SK-N-SH treated with all-trans-retinoic acid at 6 μM for 48 hours (cell line): ENCODE measurements around the gene TRAF1.

Experiments
- ATAC-seq: fragments of 200-7000 bp; cut with Tn5 transposase; 3 replicates; pipeline ENCODE4 v1.9.1; 2020; ENCODE audit warnings: mild to moderate bottlenecking, moderate library complexity
- ARNTL ChIP-seq: fragments of 450-650 bp; formaldehyde crosslinking; IDR thresholded peaks from 2 replicates; pipeline ENCODE4 v1.5.0; 2020; ENCODE audit warnings: low read depth, mild to moderate bottlenecking, moderate library complexity, borderline replicate concordance
- BACH2 ChIP-seq: fragments of 250-450 bp; sonication (Bioruptor Pico); IDR thresholded peaks from 2 replicates; pipeline ENCODE4 v1.9.0; 2021; ENCODE audit warnings: mild to moderate bottlenecking, borderline replicate concordance
- CREB5 ChIP-seq: fragments of 250-450 bp; sonication (Bioruptor Pico); IDR thresholded peaks from 2 replicates; pipeline ENCODE4 v1.5.1; 2020; ENCODE audit warnings: low read depth, mild to moderate bottlenecking, moderate library complexity
- CSDC2 ChIP-seq: fragments of 250-450 bp; sonication (Bioruptor Pico); IDR thresholded peaks from 2 replicates; pipeline ENCODE4 v1.5.0; 2020; ENCODE audit warnings: mild to moderate bottlenecking, moderate library complexity
- CSRNP3 ChIP-seq: fragments of 250-450 bp; sonication (Bioruptor Pico); IDR thresholded peaks from 2 replicates; pipeline ENCODE4 v1.5.1; 2021; ENCODE audit warnings: mild to moderate bottlenecking, moderate library complexity
- ESRRG ChIP-seq: fragments of 250-450 bp; sonication (Bioruptor Pico); IDR thresholded peaks from 2 replicates; pipeline ENCODE4 v1.6.1; 2021; ENCODE audit warnings: mild to moderate bottlenecking
- ISL1 ChIP-seq: fragments of 250-450 bp; sonication (Bioruptor Pico); IDR thresholded peaks from 2 replicates; pipeline ENCODE4 v2.1.2; 2022; ENCODE audit warnings: mild to moderate bottlenecking, moderate library complexity
- OSR1 ChIP-seq: fragments of 250-450 bp; sonication (Bioruptor Pico); IDR thresholded peaks from 2 replicates; pipeline ENCODE4 v1.8.0; 2022; ENCODE audit warnings: moderate library complexity, mild to moderate bottlenecking, inconsistent platforms
- PATZ1 ChIP-seq: fragments of 250-450 bp; sonication (Bioruptor Pico); IDR thresholded peaks from 2 replicates; pipeline ENCODE4 v1.8.0; 2020; ENCODE audit warnings: mild to moderate bottlenecking, moderate library complexity, borderline replicate concordance
- POU6F1 ChIP-seq: fragments of 250-450 bp; sonication (Bioruptor Pico); IDR thresholded peaks from 2 replicates; pipeline ENCODE4 v1.8.0; 2021; ENCODE audit warnings: low read depth, mild to moderate bottlenecking, moderate library complexity, borderline replicate concordance
- PPARA ChIP-seq: fragments of 250-450 bp; sonication (Bioruptor Pico); IDR thresholded peaks from 2 replicates; pipeline ENCODE4 v1.5.0; 2020; ENCODE audit warnings: mild to moderate bottlenecking, borderline replicate concordance
- RARB ChIP-seq: fragments of 250-450 bp; sonication (Bioruptor Pico); IDR thresholded peaks from 2 replicates; pipeline ENCODE4 v1.8.0; 2021; ENCODE audit warnings: mild to moderate bottlenecking, moderate library complexity
- TCF4 ChIP-seq: fragments of 250-450 bp; sonication (Bioruptor Pico); IDR thresholded peaks from 2 replicates; pipeline ENCODE4 v1.8.0; 2021; ENCODE audit warnings: mild to moderate bottlenecking, moderate library complexity, borderline replicate concordance
- TOX ChIP-seq: fragments of 250-450 bp; sonication (Bioruptor Pico); IDR thresholded peaks from 2 replicates; pipeline ENCODE4 v1.8.0; 2021; ENCODE audit warnings: mild to moderate bottlenecking, moderate library complexity, borderline replicate concordance
- TSHZ2 ChIP-seq: fragments of 250-450 bp; sonication (Bioruptor Pico); IDR thresholded peaks from 2 replicates; pipeline ENCODE4 v1.5.0; 2020; ENCODE audit warnings: mild to moderate bottlenecking, moderate library complexity
- ZC3H10 ChIP-seq: fragments of 250-450 bp; sonication (Bioruptor Pico); IDR thresholded peaks from 2 replicates; pipeline ENCODE4 v1.5.1; 2021; ENCODE audit warnings: mild to moderate bottlenecking, moderate library complexity
- ZFP3 ChIP-seq: fragments of 250-450 bp; sonication (Bioruptor Pico); IDR thresholded peaks from 2 replicates; pipeline ENCODE4 v1.5.0; 2020; ENCODE audit warnings: mild to moderate bottlenecking, moderate library complexity
- ZNF565 ChIP-seq: fragments of 450-650 bp; formaldehyde crosslinking; conservative IDR thresholded peaks from 2 replicates; pipeline ENCODE4 v1.5.0; 2020; ENCODE audit warnings: low read depth, mild to moderate bottlenecking, moderate library complexity
- ZNF8 ChIP-seq: fragments of 450-650 bp; formaldehyde crosslinking; IDR thresholded peaks from 2 replicates; pipeline ENCODE4 v1.5.0; 2020; ENCODE audit warnings: mild to moderate bottlenecking, moderate library complexity

Gene TRAF1

GRCh38 chr9:120890320-120891244 lies 36.0 kb downstream of the TRAF1 start:
- no peak for TF ChIP-seq ARNTL (CRISPR knock-in tag)
- no peak for TF ChIP-seq POU6F1
- no peak for TF ChIP-seq ISL1
- TF ChIP-seq CSRNP3 (CRISPR knock-in tag) = no peak
- TF ChIP-seq ZC3H10 (CRISPR knock-in tag) = no peak
- TF ChIP-seq TCF4 (CRISPR knock-in tag) = no peak
- TF ChIP-seq CSDC2 (CRISPR knock-in tag) = no peak
- TF ChIP-seq BACH2 (CRISPR knock-in tag) = no peak
- no peak for TF ChIP-seq TOX
- no peak for TF ChIP-seq ZNF8 (CRISPR knock-in tag)
- no peak for TF ChIP-seq ZNF565 (CRISPR knock-in tag)
- no peak for TF ChIP-seq ESRRG
- no peak for TF ChIP-seq CREB5
- TF ChIP-seq TSHZ2 = no peak
- no peak for TF ChIP-seq RARB (CRISPR knock-in tag)

GRCh38 chr9:120889606-120890271 lies 36.9 kb downstream of the TRAF1 start:
- TF ChIP-seq CSRNP3 (CRISPR knock-in tag) = no peak
- no peak for TF ChIP-seq OSR1 (CRISPR knock-in tag)
- no peak for TF ChIP-seq PATZ1 (CRISPR knock-in tag)
- no peak for TF ChIP-seq BACH2 (CRISPR knock-in tag)
- TF ChIP-seq TOX = no peak
- no peak for TF ChIP-seq ZC3H10 (CRISPR knock-in tag)
- no peak for TF ChIP-seq CSDC2 (CRISPR knock-in tag)
- TF ChIP-seq ZFP3 = no peak
- TF ChIP-seq RARB (CRISPR knock-in tag) = no peak
- TF ChIP-seq PPARA = no peak
- ATAC-seq = no peak

More at GRCh38 chr9:120890320-120891244, 36.0 kb downstream of the TRAF1 start:
- no peak for ATAC-seq
